PFSK-1 (cell line): ENCODE measurements around the gene BRD7.

Source experiments
- FOXP2 ChIP-seq: optimal IDR thresholded peaks from 2 replicates; pipeline ENCODE3; 2011; ENCODE audit warnings: borderline replicate concordance, control low read depth, inconsistent platforms; ENCODE audit not compliant: insufficient read depth; ENCODE audit errors: extremely low read length, extremely low read depth
- POLR2AphosphoS5 ChIP-seq: IDR thresholded peaks from 2 replicates; pipeline ENCODE4 v1.6.1; 2012; ENCODE audit warnings: low read depth, mild to moderate bottlenecking, control low read depth, low read length, moderate library complexity
- REST ChIP-seq, 2 experiments: IDR thresholded peaks; 2 replicates each; pipeline versions ENCODE4 v1.6.1 to v1.8.0; 2011 to 2012; ENCODE audit warnings: low read depth in 2 of 2, low read length in 2 of 2, control low read depth in 1 of 2, inconsistent platforms in 1 of 2, mild to moderate bottlenecking in 1 of 2, moderate library complexity in 1 of 2; ENCODE audit not compliant: insufficient read depth in 1 of 2
- SIN3A ChIP-seq: IDR thresholded peaks from 2 replicates; pipeline ENCODE4 v1.6.1; 2012; ENCODE audit warnings: mild to moderate bottlenecking, low read length, moderate library complexity, borderline replicate concordance; ENCODE audit not compliant: insufficient read depth
- TAF1 ChIP-seq: IDR thresholded peaks from 2 replicates; pipeline ENCODE4 v1.6.1; 2012; ENCODE audit warnings: low read length, control low read depth, borderline replicate concordance; ENCODE audit not compliant: insufficient read depth

BRD7 gene

DNA sequence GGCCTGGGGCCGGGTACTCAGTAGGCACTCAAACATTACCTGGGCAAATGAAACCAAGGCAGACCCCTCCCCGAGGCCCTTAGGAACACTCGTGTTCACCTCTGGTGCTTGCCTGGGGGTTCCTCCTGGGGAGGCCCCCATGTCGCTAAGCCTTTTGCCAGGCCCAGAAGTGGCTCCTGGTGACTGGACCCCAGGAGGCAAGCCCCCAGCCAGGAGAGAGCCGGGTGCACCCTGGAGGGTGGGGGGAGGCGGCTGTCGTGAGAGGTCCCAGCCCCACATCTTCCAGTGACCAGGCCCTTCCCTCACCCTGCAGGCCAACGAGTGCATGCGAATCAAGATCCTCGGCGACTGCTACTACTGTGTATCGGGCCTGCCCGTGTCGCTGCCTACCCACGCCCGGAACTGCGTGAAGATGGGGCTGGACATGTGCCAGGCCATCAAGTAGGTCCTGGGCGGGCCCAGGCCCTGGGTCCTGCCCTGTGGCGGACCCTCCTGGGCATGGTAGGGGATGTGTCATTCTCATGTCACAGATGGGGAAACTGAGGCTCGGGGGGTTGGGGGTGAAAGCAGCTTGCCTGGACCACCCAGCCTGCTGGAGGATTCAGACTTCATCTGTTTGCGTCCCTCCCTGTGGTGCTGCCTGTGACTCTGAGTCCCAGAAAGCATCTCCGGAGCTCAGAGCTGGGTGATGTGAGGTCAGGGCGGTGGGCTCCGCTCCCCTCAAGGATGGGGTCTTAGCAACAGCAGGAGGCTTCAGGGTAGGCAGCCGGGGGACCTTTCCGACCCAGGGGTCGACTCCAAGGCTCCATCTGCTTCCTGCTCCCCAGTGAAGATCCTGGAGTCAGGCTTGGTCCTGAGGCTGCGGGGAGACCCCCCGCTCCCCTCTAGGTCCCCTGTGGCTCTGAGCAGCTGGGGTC, 69.9 kb downstream of the BRD7 start:
- TF ChIP-seq POLR2AphosphoS5 (no peak), REST (IDR thresholded peaks at IDR 0.05; ENCODE audit: insufficient read depth in 1 of 2, low read depth in 2 of 2, low read length in 2 of 2) (no peak), SIN3A (no peak), FOXP2 (no peak), TAF1 (no peak)

GRCh38 chr16:50298075-50298460, 70.7 kb downstream of the BRD7 start:
- TF ChIP-seq REST (IDR thresholded peaks at IDR 0.05; ENCODE audit: insufficient read depth in 1 of 2, low read depth in 2 of 2, low read length in 2 of 2) (no peak), TAF1 (no peak), SIN3A (no peak), POLR2AphosphoS5 (no peak), FOXP2 (no peak)

GRCh38 chr16:50297301-50298074, 71.3 kb downstream of the BRD7 start:
- no peak for TF ChIP-seq REST (IDR thresholded peaks at IDR 0.05; ENCODE audit: insufficient read depth in 1 of 2, low read depth in 2 of 2, low read length in 2 of 2)
- no peak for TF ChIP-seq SIN3A
- no peak for TF ChIP-seq FOXP2
- no peak for TF ChIP-seq POLR2AphosphoS5
- no peak for TF ChIP-seq TAF1

DNA sequence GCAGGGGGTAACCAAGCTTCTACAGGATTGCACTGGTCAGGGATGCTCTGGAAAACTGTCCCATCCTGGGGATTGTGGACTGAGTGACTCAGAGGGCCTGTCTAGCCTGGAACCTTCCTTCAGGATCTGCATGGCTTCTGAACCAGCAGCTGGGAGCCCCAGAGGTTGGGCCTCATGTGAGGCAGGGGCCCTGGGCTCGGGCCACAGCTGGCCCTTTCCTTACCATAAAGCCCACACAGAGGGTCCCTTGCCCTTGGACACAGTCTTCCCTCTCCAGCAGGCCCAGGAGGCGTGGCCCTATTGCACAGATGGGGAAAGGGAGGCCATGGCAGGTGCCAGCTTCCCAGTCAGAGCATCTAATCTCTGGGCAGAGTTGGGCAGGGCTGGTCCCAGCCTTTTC, 72.0 kb downstream of the BRD7 start:
- TF ChIP-seq TAF1 = no peak
- no peak for TF ChIP-seq SIN3A
- TF ChIP-seq REST (IDR thresholded peaks at IDR 0.05; ENCODE audit: insufficient read depth in 1 of 2, low read depth in 2 of 2, low read length in 2 of 2) = no peak
- no peak for TF ChIP-seq FOXP2
- TF ChIP-seq POLR2AphosphoS5 = no peak
